Progenitor cell of endocrine pancreas (in vitro differentiated cells): ENCODE results near the gene RPL18. TPM values are rescaled to one million over a fixed set of nuclear protein-coding genes. Genes with fewer than 3 reads are reported as not detected.

Source experiments
- DNase-seq: peaks from one replicate; pipeline ENCODE4 v3.0.0; 2021; ENCODE audit warnings: low spot score; ENCODE audit not compliant: unreplicated experiment
- H3K27ac Mint-ChIP-seq: 2 replicates; pipeline ENCODE4 v1.8.0; 2021; ENCODE audit warnings: mild to moderate bottlenecking, moderate library complexity, mixed read lengths
- H3K27me3 Mint-ChIP-seq: 2 replicates; pipeline ENCODE4 v1.8.0; 2021; ENCODE audit warnings: mixed read lengths
- H3K36me3 Mint-ChIP-seq: 2 replicates; pipeline ENCODE4 v1.8.0; 2022; ENCODE audit warnings: mixed read lengths; ENCODE audit not compliant: insufficient read depth
- H3K4me1 Mint-ChIP-seq: 2 replicates; pipeline ENCODE4 v1.8.0; 2021; ENCODE audit warnings: low read depth, mixed read lengths
- H3K4me3 Mint-ChIP-seq: 2 replicates; pipeline ENCODE4 v1.8.0; 2021; ENCODE audit warnings: low read depth, mild to moderate bottlenecking, moderate library complexity, mixed read lengths
- H3K9me3 Mint-ChIP-seq: 2 replicates; pipeline ENCODE4 v1.8.0; 2021; ENCODE audit warnings: low read depth, mixed read lengths
- CTCF ChIP-seq: fragments of 200-600 bp; sonication (generic); IDR thresholded peaks from one replicate; pipeline ENCODE4 v1.5.0; 2021; ENCODE audit warnings: antibody characterized with exemption, mild to moderate bottlenecking; ENCODE audit not compliant: unreplicated experiment
- total RNA-seq: library from RNA; stranded (reverse); gene quantifications from 2 replicates; pipeline ENCODE4 v1.2.1, GENCODE V29; 2021

The RPL18 gene
- total RNA-seq, 1 donor from 2014 or later, result 1,379 TPM

DNA sequence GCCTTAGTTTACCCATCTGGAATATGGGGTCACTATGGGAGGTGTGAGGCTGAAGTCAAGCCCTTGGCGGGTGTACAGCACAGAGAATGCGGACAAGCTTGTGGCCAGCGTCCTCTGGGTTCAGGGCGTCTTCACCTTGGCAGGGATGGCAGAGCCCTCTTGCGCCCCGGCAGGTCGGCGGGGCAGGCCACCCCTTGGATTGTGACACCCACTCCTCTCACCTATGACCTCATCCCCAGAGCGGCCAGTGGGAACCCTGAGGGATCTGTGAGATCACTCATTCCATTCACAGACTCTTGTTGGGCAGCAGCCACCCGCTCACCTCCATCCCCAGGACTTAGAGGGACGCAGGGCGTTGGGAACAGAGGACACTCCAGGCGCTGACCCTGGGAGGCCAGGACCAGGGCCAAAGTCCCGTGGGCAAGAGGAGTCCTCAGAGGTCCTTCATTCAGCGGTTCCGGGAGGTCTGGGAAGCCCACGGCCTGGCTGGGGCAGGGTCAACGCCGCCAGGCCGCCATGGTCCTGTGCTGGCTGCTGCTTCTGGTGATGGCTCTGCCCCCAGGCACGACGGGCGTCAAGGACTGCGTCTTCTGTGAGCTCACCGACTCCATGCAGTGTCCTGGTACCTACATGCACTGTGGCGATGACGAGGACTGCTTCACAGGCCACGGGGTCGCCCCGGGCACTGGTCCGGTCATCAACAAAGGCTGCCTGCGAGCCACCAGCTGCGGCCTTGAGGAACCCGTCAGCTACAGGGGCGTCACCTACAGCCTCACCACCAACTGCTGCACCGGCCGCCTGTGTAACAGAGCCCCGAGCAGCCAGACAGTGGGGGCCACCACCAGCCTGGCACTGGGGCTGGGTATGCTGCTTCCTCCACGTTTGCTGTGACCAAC, 12.3 kb downstream of the RPL18 start, which contains the start of gene SPACA4:
Gene SPACA4, plus strand, starts transcription at position 280 of the 896 bp plus-strand sequence. Its CDS starts 237 bp downstream, at position 517.
- Mint-ChIP-seq H3K36me3 (no peaks in the 10 kb centered on the region), H3K4me1 (peaks cover 2% of the 10 kb centered on the region), H3K27ac (no peak within 1 kb of the TSS), H3K9me3 (no peaks in the 10 kb centered on the region), H3K4me3 (no peak within 1 kb of the TSS), H3K27me3 (no peaks in the 10 kb centered on the region)
- DNase-seq, result no peak
- no peak for TF ChIP-seq CTCF

- Mint-ChIP-seq H3K4me3 (no peak overlapping the region), H3K27me3 (no peaks in the 10 kb centered on the region), H3K4me1 (peaks cover 2% of the 10 kb centered on the region), H3K9me3 (no peaks in the 10 kb centered on the region), H3K27ac (no peak overlapping the region), H3K36me3 (no peaks in the 10 kb centered on the region)
- no peak for DNase-seq
- no peak for TF ChIP-seq CTCF
Observed at GRCh38 chr19:48603850-48604249, 15.1 kb downstream of the RPL18 start.

DNA sequence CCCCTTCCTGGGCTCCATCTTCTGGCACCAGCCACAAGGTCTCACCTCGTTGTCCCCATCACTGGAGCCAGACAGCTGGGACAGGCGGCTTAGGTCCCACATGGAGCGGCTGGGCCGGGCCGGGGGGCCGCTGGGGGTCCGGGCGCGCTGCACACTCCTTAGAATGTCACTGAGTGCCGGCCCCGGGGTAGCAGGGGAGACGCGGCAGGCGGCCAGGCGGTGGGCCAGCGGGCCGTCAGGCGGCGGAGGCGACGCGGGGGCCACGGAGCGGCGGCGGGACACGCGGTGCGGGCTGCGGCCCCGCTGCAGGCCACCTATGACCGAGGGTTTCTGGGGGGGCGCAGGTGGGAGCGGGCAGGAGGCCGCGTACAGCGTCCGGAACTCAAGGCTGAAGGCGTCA, 15.5 kb downstream of the RPL18 start:
- no peak for DNase-seq

GRCh38 chr19:48603001-48603400, 16.0 kb downstream of the RPL18 start:
- Mint-ChIP-seq H3K4me3 (no peak overlapping the region), H3K27me3 (peaks cover 3% of the 10 kb centered on the region), H3K4me1 (peaks cover 2% of the 10 kb centered on the region), H3K27ac (no peak overlapping the region), H3K9me3 (no peaks in the 10 kb centered on the region), H3K36me3 (no peaks in the 10 kb centered on the region)
- no peak for TF ChIP-seq CTCF
- DNase-seq, result no peak

More for the DNA sequence above, 15.5 kb downstream of the RPL18 start:
- no peak for TF ChIP-seq CTCF
- Mint-ChIP-seq H3K27me3 (peaks cover 3% of the 10 kb centered on the region), H3K9me3 (no peaks in the 10 kb centered on the region), H3K36me3 (no peaks in the 10 kb centered on the region), H3K27ac (no peak overlapping the region), H3K4me1 (peaks cover 2% of the 10 kb centered on the region), H3K4me3 (no peak overlapping the region)

- Mint-ChIP-seq H3K9me3 (no peaks in the 10 kb centered on the region), H3K27ac (no peak overlapping the region), H3K36me3 (no peaks in the 10 kb centered on the region), H3K4me1 (peaks cover 2% of the 10 kb centered on the region), H3K4me3 (no peak overlapping the region), H3K27me3 (peaks cover 3% of the 10 kb centered on the region)
- DNase-seq, result no peak
- TF ChIP-seq CTCF, result no peak
Observed at GRCh38 chr19:48600679-48601417, 18.1 kb downstream of the RPL18 start.
